HCT116 (cell line): ENCODE measurements around the gene EML4.

Experiments
- CBX3 ChIP-seq: IDR thresholded peaks from 2 replicates; pipeline ENCODE4 v1.6.1; 2012; ENCODE audit warnings: low read depth
- POLR2A ChIP-seq: IDR thresholded peaks from 2 replicates; pipeline ENCODE4 v1.7.0; 2011; ENCODE audit warnings: borderline replicate concordance; ENCODE audit not compliant: insufficient read depth, insufficient read length; ENCODE audit errors: extremely low read depth
- YY1 ChIP-seq: IDR thresholded peaks from 2 replicates; pipeline ENCODE4 v1.6.1; 2011; ENCODE audit warnings: low read length, low read depth, moderate library complexity, mild to moderate bottlenecking; ENCODE audit not compliant: insufficient replicate concordance; ENCODE audit errors: extremely low read depth
- TF ChIP-seq, protein P1 (sequence below), 3 experiments: fragments of 200-600 bp in 1 of 3; sonication (generic) in 1 of 3; IDR thresholded peaks in 2 of 3; conservative IDR thresholded peaks in 1 of 3; 2 replicates each; pipeline ENCODE4 v1.5.1; 2012 to 2017; ENCODE audit warnings: low read depth in 2 of 3, low read length in 2 of 3, antibody characterized with exemption in 1 of 3, borderline replicate concordance in 1 of 3, control low read depth in 1 of 3, mild to moderate bottlenecking in 1 of 3, mixed read lengths in 1 of 3, mixed run types in 1 of 3, moderate library complexity in 1 of 3; ENCODE audit not compliant: insufficient read depth in 1 of 3
- TF ChIP-seq, protein P2 (sequence below): IDR thresholded peaks from 2 replicates; pipeline ENCODE4 v1.6.1; 2012

DNA sequence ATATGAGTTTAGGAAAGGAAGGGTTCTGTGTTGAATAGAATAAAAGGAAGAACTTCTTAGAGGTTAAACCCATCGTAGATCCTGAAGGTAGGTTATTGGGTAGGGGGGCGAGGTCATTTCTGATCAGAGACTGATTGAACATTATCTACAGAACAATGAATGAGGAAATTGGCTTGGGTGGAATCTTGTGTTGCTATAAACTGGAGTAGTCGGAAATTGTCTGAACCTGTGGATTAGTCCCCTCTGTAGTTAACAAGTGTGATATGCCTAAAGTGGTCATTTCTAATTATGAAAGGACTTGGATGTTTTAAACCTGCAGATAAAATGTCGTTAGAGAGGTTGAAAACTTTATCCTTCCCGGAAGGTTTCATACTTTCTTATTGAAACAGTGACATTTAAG is 42.1 kb downstream of the EML4 start:
- TF ChIP-seq CBX3 (no peak), POLR2A (no peak), YY1 (no peak)
- TF ChIP-seq, protein P1, sequence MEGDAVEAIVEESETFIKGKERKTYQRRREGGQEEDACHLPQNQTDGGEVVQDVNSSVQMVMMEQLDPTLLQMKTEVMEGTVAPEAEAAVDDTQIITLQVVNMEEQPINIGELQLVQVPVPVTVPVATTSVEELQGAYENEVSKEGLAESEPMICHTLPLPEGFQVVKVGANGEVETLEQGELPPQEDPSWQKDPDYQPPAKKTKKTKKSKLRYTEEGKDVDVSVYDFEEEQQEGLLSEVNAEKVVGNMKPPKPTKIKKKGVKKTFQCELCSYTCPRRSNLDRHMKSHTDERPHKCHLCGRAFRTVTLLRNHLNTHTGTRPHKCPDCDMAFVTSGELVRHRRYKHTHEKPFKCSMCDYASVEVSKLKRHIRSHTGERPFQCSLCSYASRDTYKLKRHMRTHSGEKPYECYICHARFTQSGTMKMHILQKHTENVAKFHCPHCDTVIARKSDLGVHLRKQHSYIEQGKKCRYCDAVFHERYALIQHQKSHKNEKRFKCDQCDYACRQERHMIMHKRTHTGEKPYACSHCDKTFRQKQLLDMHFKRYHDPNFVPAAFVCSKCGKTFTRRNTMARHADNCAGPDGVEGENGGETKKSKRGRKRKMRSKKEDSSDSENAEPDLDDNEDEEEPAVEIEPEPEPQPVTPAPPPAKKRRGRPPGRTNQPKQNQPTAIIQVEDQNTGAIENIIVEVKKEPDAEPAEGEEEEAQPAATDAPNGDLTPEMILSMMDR (IDR thresholded peaks at IDR 0.05 in 2 of 3, conservative IDR thresholded peaks at IDR 0.05 in 1 of 3; ENCODE audit: borderline replicate concordance in 1 of 3, insufficient read depth in 1 of 3, low read depth in 2 of 3, low read length in 2 of 3) = no peak
- TF ChIP-seq, protein P2, sequence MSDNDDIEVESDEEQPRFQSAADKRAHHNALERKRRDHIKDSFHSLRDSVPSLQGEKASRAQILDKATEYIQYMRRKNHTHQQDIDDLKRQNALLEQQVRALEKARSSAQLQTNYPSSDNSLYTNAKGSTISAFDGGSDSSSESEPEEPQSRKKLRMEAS = no peak
